KOPT-K1 (cell line): Measurements from ENCODE around the gene BCL2L1.

Experiments used
- H3K27ac ChIP-seq: fragments of 200-600 bp; sonication (generic); 2 replicates; pipeline ENCODE4 v1.5.1; 2016; ENCODE audit warnings: antibody characterized with exemption, mild to moderate bottlenecking, low read depth, low read length; ENCODE audit not compliant: poor library complexity, severe bottlenecking
- H3K36me3 ChIP-seq: fragments of 200-600 bp; sonication (generic); 2 replicates; pipeline ENCODE4 v1.5.1; 2017; ENCODE audit warnings: antibody characterized with exemption, mild to moderate bottlenecking, low read length, moderate library complexity; ENCODE audit not compliant: insufficient read depth
- H3K9me3 ChIP-seq: fragments of 200-600 bp; sonication (generic); 2 replicates; pipeline ENCODE4 v1.5.1; 2017; ENCODE audit warnings: antibody characterized with exemption, low read length, mild to moderate bottlenecking; ENCODE audit not compliant: insufficient read depth, poor library complexity, severe bottlenecking

The BCL2L1 gene

DNA sequence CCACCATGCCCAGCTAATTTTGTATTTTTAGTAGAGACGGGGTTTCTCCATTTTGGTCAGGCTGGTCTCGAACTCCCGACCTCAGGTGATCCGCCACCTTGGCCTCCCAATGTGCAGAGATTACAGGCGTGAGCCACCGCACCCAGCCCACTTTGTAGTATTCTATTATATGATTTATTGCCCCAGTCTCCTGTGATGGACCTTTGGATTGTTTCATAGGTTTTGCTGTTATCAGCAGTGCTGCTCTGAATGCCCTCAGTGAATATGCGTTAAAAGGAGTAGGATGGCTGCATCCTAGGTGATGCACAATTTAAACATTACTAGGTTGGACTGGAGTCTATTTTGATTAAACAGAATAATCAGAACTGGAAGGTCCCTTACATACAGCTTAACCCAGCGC lies 107.3 kb downstream of the BCL2L1 start:
- Histone ChIP-seq H3K27ac (no peak overlapping the region), H3K36me3 (no peaks in the 10 kb centered on the region), H3K9me3 (no peaks in the 10 kb centered on the region)
